HG02884 (cell line): Measurements from ENCODE around the gene NUF2.

Experiments used
- ATAC-seq: cut with Tn5 transposase; IDR thresholded peaks from one replicate; pipeline ENCODE4 v1.9.1; 2021; ENCODE audit warnings: mild to moderate bottlenecking, moderate library complexity; ENCODE audit not compliant: unreplicated experiment

Gene NUF2

GRCh38 chr1:163399001-163399400 is 77.2 kb downstream of the NUF2 start:
- ATAC-seq: no peak

- ATAC-seq: no peak
Observed at GRCh38 chr1:163399976-163400601, 78.3 kb downstream of the NUF2 start.

GRCh38 chr1:163401211-163401610 is 79.5 kb downstream of the NUF2 start:
- no peak for ATAC-seq
